ENCODE measurements around the gene CRTAP. TPM values are rescaled to one million over a fixed set of nuclear protein-coding genes. Genes with fewer than 3 reads are reported as not detected.

Gene CRTAP
- total and polyA plus RNA-seq, 2 of the 13 experiments (the other 11 are each of a cell fraction or from before 2014, with no cell fraction given): 54.2 to 119 TPM

DNA sequence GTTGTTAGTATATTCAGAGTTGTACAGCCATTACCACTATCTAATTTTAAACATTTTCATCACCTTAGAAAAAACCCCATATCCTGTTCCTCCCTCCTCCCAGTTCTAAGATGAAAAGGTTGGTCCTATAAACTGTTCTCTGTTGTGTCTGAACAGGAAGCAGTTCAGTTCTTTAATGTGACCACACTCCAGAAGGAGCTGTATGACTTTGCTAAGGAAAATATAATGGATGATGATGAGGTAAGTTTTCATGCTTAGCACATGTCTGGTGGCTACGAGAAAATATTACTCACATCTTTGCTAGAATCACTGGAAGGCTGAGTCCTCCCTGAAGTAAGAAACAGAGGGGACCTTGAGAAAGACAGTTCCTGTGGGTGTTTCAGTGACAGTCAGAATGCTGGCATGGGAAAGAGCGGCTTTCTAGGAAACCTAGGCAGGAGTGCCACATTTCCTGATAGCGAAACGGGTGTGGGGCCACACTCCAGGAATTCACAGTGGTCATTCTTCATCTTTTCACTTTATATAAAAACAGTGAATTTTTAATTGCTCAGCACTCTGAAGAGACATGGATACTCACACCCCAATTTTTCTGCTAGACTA lies 20.3 kb downstream of the CRTAP start:
- Histone ChIP-seq H3K79me2 (ENCODE audit: insufficient read depth, low read length) (no peaks in the 10 kb centered on the region), H3K4me1 (ENCODE audit: insufficient read depth, low read length) (no peaks in the 10 kb centered on the region), H2AFZ (ENCODE audit: low read length) (no peak overlapping the region), H3K9ac (ENCODE audit: insufficient read depth, low read depth, low read length) (no peak overlapping the region), H4K20me1 (ENCODE audit: insufficient read depth, low read length) (no peaks in the 10 kb centered on the region), H3K36me3 (replicated peaks in 1 of 2; ENCODE audit: control insufficient read depth in 1 of 2, insufficient read depth in 2 of 2, low read length in 2 of 2) (peaks cover 4 to 39% of the 10 kb centered on the region in 2 experiments; a peak in 4 of 5 replicates), H3K9me3 (ENCODE audit: low read length) (no peaks in the 10 kb centered on the region), H3K27me3 (ENCODE audit: control insufficient read depth in 1 of 2, insufficient read depth in 2 of 2, low read length in 2 of 2) (no peaks in the 10 kb centered on the region), H3K27ac (ENCODE audit: extremely low read length, insufficient read depth, low read length) (no peak overlapping the region), H3K4me3 (replicated peaks in 1 of 3; ENCODE audit: insufficient read depth in 1 of 3, low read depth in 2 of 3, low read length in 3 of 3) (no peak overlapping the region), H3K4me2 (ENCODE audit: low read depth, low read length) (no peak overlapping the region)
- ATAC-seq (no peak), FAIRE-seq (no peak), DNase-seq (ENCODE audit: low spot score) (no peak)
- TF ChIP-seq HNRNPK (IDR thresholded peaks at IDR 0.05; ENCODE audit: low read depth, low read length, poor library complexity, severe bottlenecking) (no peak), ZNF44 (CRISPR knock-in tag; IDR thresholded peaks at IDR 0.05) (no peak), MAFG (CRISPR knock-in tag; IDR thresholded peaks at IDR 0.05) (no peak)
- TF ChIP-seq, protein P1, sequence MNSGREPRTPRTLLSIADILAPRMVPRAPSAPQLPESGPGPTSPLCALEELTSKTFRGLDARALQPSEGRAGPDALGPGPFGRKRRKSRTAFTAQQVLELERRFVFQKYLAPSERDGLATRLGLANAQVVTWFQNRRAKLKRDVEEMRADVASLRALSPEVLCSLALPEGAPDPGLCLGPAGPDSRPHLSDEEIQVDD (CRISPR knock-in tag; IDR thresholded peaks at IDR 0.05; ENCODE audit: borderline replicate concordance): no peak
- TF ChIP-seq, protein P2, sequence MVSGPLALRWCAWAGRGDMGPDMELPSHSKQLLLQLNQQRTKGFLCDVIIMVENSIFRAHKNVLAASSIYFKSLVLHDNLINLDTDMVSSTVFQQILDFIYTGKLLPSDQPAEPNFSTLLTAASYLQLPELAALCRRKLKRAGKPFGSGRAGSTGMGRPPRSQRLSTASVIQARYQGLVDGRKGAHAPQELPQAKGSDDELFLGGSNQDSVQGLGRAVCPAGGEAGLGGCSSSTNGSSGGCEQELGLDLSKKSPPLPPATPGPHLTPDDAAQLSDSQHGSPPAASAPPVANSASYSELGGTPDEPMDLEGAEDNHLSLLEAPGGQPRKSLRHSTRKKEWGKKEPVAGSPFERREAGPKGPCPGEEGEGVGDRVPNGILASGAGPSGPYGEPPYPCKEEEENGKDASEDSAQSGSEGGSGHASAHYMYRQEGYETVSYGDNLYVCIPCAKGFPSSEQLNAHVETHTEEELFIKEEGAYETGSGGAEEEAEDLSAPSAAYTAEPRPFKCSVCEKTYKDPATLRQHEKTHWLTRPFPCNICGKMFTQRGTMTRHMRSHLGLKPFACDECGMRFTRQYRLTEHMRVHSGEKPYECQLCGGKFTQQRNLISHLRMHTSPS (CRISPR knock-in tag; IDR thresholded peaks at IDR 0.05; ENCODE audit: low read depth): no peak
- TF ChIP-seq, protein P3, sequence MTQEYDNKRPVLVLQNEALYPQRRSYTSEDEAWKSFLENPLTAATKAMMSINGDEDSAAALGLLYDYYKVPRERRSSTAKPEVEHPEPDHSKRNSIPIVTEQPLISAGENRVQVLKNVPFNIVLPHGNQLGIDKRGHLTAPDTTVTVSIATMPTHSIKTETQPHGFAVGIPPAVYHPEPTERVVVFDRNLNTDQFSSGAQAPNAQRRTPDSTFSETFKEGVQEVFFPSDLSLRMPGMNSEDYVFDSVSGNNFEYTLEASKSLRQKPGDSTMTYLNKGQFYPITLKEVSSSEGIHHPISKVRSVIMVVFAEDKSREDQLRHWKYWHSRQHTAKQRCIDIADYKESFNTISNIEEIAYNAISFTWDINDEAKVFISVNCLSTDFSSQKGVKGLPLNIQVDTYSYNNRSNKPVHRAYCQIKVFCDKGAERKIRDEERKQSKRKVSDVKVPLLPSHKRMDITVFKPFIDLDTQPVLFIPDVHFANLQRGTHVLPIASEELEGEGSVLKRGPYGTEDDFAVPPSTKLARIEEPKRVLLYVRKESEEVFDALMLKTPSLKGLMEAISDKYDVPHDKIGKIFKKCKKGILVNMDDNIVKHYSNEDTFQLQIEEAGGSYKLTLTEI (CRISPR knock-in tag; conservative IDR thresholded peaks at IDR 0.05): no peak
- WGBS (ENCODE audit: low lambda C conversion rate): 89% methylated on average over 4 of the region's 4 CpGs
- ChIA-PET CTCF (ENCODE audit: low intra/inter-chr PET ratio, low total read pairs) (interaction anchor here (3.3 kb wide), 1 partner anchor 239 kb away, joined by 40 read pairs; no protein-coding TSS in a partner anchor), POLR2A (no interaction called here)
- no TSS peak for BruUV-seq (replicated peaks)
- intact Hi-C loops (cut with micrococcal nuclease; ENCODE audit: unreplicated experiment) (loop anchor here (10.0 kb wide), 1 partner anchor 651 kb away; no protein-coding TSS in a partner anchor), in situ Hi-C loops (cut with HindIII; ENCODE audit: extremely low pct_ligation_motif_present, low pct_unique_long_range_greater_than_20kb) (loop anchor here (5.0 kb wide), 1 partner anchor 238 kb away; no protein-coding TSS in a partner anchor)

All from HepG2 (cell line).